OCI-LY3 (cell line): Measurements from ENCODE around the gene OTUD5.

Source experiments
- H2AFZ ChIP-seq: fragments of 200-600, 300-600 bp; shearing (Covaris generic); 2 replicates; pipeline ENCODE4 v1.6.0; 2014; ENCODE audit warnings: antibody characterized with exemption, low read depth, low read length
- H3K27ac ChIP-seq: fragments of 200-600, 300-600 bp; sonication (generic); 2 replicates; pipeline ENCODE4 v1.5.1; 2014; ENCODE audit warnings: mild to moderate bottlenecking, low read length, moderate library complexity, mixed read lengths
- H3K27me3 ChIP-seq: fragments of 200-600, 300-600 bp; sonication (generic); 2 replicates; pipeline ENCODE4 v1.6.1; 2014; ENCODE audit warnings: low read depth, low read length, mixed read lengths
- H3K36me3 ChIP-seq: fragments of 200-600, 300-600 bp; sonication (generic); replicated peaks from 2 replicates; pipeline ENCODE3; 2014; ENCODE audit warnings: low read depth, low read length, mixed read lengths
- H3K4me1 ChIP-seq: fragments of 300-600, 200-600 bp; sonication (generic); 2 replicates; pipeline ENCODE4 v1.6.1; 2014; ENCODE audit warnings: low read length, mixed read lengths
- H3K4me2 ChIP-seq: fragments of 200-600, 300-600 bp; sonication (generic); 2 replicates; pipeline ENCODE4 v1.6.1; 2014; ENCODE audit warnings: low read length, mixed read lengths
- H3K4me3 ChIP-seq: fragments of 300-600, 200-600 bp; sonication (generic); 2 replicates; pipeline ENCODE4 v1.5.1; 2014; ENCODE audit warnings: antibody characterized with exemption, mild to moderate bottlenecking, low read length, moderate library complexity
- H3K79me2 ChIP-seq: fragments of 300-600, 200-600 bp; shearing (Covaris generic); 2 replicates; pipeline ENCODE4 v1.6.1; 2014; ENCODE audit warnings: mild to moderate bottlenecking, low read length, mixed read lengths
- H3K9ac ChIP-seq: fragments of 300-600, 200-600 bp; shearing (Covaris generic); 2 replicates; pipeline ENCODE4 v1.6.0; 2014; ENCODE audit warnings: mild to moderate bottlenecking, low read length, moderate library complexity
- H3K9me3 ChIP-seq: fragments of 200-600, 300-600 bp; shearing (Covaris generic); 2 replicates; pipeline ENCODE4 v1.6.1; 2014; ENCODE audit warnings: low read length, mixed read lengths; ENCODE audit not compliant: insufficient read depth
- H4K20me1 ChIP-seq: fragments of 200-600, 300-600 bp; sonication (generic); 2 replicates; pipeline ENCODE4 v1.6.1; 2016; ENCODE audit warnings: low read length, mixed read lengths; ENCODE audit not compliant: insufficient read depth
- CTCF ChIP-seq: fragments of 200-600, 300-600 bp; sonication (generic); IDR thresholded peaks from 2 replicates; pipeline ENCODE4 v1.5.1; 2014; ENCODE audit warnings: antibody characterized with exemption, low read length, low read depth
- EZH2phosphoT487 ChIP-seq: fragments of 200-600 bp; shearing (Covaris generic); IDR thresholded peaks from 2 replicates; pipeline ENCODE4 v1.6.1; 2018; ENCODE audit warnings: antibody characterized with exemption, mixed run types, low read depth

The OTUD5 gene

GRCh38 chrX:48920718-48921104, 36.7 kb downstream of the OTUD5 start:
- Histone ChIP-seq H3K27ac (peak overlapping the region; percentile 98), H4K20me1 (peaks cover 26% of the 10 kb centered on the region), H3K9me3 (no peaks in the 10 kb centered on the region), H3K36me3 (peaks cover 41% of the 10 kb centered on the region), H3K4me3 (peak overlapping the region; percentile 98), H3K4me2 (peak overlapping the region; percentile 97), H2AFZ (no peak overlapping the region), H3K9ac (peak overlapping the region; percentile 99), H3K27me3 (no peaks in the 10 kb centered on the region), H3K79me2 (peaks cover 59% of the 10 kb centered on the region), H3K4me1 (peaks cover 20% of the 10 kb centered on the region)
- TF ChIP-seq CTCF (no peak), EZH2phosphoT487 (no peak)

- Histone ChIP-seq H3K27ac (peak overlapping the region; percentile 98), H3K27me3 (no peaks in the 10 kb centered on the region), H4K20me1 (peaks cover 32% of the 10 kb centered on the region), H3K9ac (peak overlapping the region; percentile 99), H2AFZ (no peak overlapping the region), H3K4me2 (peak overlapping the region; percentile 97), H3K4me3 (peak overlapping the region; percentile 98), H3K4me1 (peaks cover 26% of the 10 kb centered on the region), H3K9me3 (no peaks in the 10 kb centered on the region), H3K79me2 (peaks cover 65% of the 10 kb centered on the region), H3K36me3 (peaks cover 42% of the 10 kb centered on the region)
- no peak for TF ChIP-seq EZH2phosphoT487
- TF ChIP-seq CTCF: no peak
These were observed 37.3 kb downstream of the OTUD5 start for GRCh38 chrX:48919947-48920717.

GRCh38 chrX:48919360-48919841, 38.0 kb downstream of the OTUD5 start:
- Histone ChIP-seq H3K4me3 (peak overlapping the region; percentile 98), H3K27ac (peak overlapping the region; percentile 98), H3K9ac (peak overlapping the region; percentile 99), H3K9me3 (no peaks in the 10 kb centered on the region), H3K36me3 (peaks cover 49% of the 10 kb centered on the region), H3K27me3 (no peaks in the 10 kb centered on the region), H3K4me1 (peaks cover 33% of the 10 kb centered on the region), H3K79me2 (peaks cover 72% of the 10 kb centered on the region), H4K20me1 (peaks cover 39% of the 10 kb centered on the region), H3K4me2 (peak overlapping the region; percentile 97), H2AFZ (no peak overlapping the region)
- no peak for TF ChIP-seq EZH2phosphoT487
- no peak for TF ChIP-seq CTCF

GRCh38 chrX:48918643-48919340, 38.6 kb downstream of the OTUD5 start, which contains the start of gene PIM2:
PIM2 (minus strand) TSS chrX:48919024; CDS start chrX:48918834, 190 bp downstream.
- Histone ChIP-seq H3K27ac (peak within 1 kb of the TSS; percentile 98), H3K27me3 (no peaks in the 10 kb centered on the region), H3K36me3 (peaks cover 54% of the 10 kb centered on the region), H3K9ac (peak within 1 kb of the TSS; percentile 99), H3K4me3 (peak within 1 kb of the TSS; percentile 100), H2AFZ (no peak within 1 kb of the TSS), H3K4me2 (peak within 1 kb of the TSS; percentile 97), H4K20me1 (peaks cover 45% of the 10 kb centered on the region), H3K9me3 (no peaks in the 10 kb centered on the region), H3K79me2 (peaks cover 79% of the 10 kb centered on the region), H3K4me1 (peaks cover 39% of the 10 kb centered on the region)
- TF ChIP-seq EZH2phosphoT487 (no peak), CTCF (no peak)
